T-helper 2 cell treated with Interferon-gamma antibody and Interleukin-4, amounts not matched to agents 100 ng/mL and 5 ng/mL, for 36 hours (primary cell): ENCODE measurements around the gene CD99L2. TPM values are rescaled to one million over a fixed set of nuclear protein-coding genes. Genes with fewer than 3 reads are reported as not detected.

Experiments used
- intact Hi-C: fragments of 100-400 bp; cut with micrococcal nuclease; formaldehyde crosslinking; loops from one replicate; pipeline ENCODE4 v1.15.1; 2023
- total RNA-seq: library from RNA; stranded (reverse); gene quantifications from 2 replicates; pipeline ENCODE4 v1.2.3, GENCODE V29; 2022

Gene CD99L2
- total RNA-seq, 1 donor from 2014 or later: 13.0 TPM

GRCh38 chrX:150766351-150767044 lies 132.0 kb downstream of the CD99L2 start:
- intact Hi-C loops: no loop called here

DNA sequence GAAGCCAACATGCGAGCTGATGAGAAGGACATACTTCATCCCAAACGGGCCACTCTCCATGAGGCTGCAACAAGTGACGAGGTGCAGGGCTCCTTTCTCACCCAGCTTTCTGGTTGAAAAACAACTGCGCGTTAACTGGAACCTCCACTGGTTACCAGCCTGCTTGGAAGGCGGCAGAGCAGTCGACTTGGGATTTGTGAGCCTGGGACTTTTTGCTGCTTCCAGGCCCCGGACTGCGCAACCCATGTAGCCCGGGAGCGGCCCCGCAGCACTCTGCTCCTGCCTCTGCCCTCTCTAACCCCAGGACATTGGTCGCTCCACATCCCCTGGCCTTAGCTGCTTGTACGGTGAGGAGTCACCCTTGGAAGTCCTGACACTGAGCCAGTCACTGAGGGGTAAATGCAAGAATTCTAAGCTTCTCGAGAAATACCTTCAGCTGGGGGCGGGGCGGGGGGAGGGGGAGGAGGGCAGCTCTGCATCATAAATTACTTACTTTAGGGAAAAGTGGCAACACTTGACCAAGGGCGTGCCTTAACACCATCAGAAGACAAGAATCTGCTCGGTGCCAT lies 132.6 kb downstream of the CD99L2 start:
- intact Hi-C loops: no loop called here

DNA sequence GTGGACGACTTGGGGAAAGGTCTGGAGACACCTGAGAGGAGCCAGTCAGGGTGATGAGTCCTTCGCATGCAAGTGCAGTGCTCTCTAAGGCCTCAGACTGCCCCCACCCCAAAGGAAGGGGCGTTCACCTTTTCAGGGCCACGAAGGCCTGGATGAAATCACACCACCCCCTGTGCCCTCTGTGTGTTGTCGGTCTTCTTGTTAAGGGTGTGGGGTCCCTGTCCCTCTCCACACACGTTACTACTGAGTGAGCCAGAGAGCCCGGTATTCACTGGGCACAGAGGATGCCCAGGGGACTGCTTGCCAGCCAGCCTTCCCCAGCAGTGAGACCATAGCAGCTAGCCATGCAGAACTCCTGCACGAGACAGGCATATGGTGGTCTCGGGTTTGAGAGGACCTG lies 133.2 kb downstream of the CD99L2 start:
- intact Hi-C loops: no loop called here

DNA sequence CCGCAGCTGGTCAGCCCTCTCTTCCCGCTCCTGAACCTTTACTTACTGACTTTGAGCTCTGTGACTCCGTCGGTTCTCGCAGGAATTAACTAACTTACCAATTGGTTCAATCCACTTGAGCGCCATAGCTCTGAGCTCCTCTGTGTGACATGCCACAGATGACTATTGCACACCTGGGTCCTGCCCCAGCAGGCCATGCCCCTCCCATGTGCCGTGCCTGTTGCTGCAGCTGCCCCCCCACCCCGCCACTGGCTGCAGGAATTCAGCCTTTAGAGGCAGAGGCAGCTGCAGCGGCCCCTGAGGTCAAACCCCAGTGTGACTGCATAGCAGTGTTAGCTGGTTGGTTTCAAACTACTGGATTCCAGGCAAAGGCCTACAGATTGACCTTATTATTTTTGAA lies 134.7 kb downstream of the CD99L2 start:
- intact Hi-C loops: no loop called here

DNA sequence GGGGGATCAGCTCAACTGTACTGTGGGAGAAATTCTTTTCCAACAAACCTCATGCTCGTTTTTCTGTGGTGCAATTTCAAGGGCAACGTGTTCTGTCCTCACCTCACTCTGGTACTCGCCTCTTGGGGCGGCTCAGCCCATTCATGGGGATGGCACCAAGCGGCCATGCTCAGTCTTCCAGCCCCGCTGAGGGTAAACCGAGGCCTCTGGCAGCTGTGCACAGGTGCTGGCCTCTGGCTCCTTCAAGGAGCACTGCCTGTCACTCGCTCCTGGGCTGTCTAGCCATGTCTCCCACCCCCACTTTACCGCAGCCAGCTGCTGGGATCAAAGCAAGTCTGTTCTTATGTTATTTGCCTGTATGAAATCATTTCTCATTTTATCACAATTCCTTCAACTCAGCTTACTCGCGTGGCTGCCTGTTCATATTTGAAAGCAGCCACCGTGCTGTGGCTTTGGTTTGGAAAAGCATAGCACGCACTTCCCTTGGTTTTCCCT lies 135.1 kb downstream of the CD99L2 start:
- intact Hi-C loops: no loop called here

GRCh38 chrX:150762258-150763165 lies 136.0 kb downstream of the CD99L2 start:
- intact Hi-C loops: no loop called here

DNA sequence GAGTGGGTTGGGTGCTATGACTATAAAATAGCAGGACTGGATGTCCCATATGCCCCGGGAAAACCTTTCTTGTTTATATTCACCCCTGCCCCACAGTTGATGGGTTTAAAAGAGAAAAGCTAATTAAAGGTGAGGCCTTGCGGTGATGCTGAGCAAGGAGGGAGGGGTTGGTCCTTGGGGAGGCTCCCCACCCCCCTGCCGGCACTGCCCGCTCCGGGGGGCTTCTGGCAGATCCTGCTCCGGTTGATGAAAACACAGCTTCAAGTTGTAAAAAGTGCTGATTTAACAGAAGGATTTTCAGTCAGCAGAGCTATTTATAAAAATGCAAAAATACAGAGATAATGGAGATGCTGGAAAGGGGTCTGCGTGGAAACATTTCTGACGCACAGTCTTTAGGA lies 136.7 kb downstream of the CD99L2 start:
- intact Hi-C loops: no loop called here

DNA sequence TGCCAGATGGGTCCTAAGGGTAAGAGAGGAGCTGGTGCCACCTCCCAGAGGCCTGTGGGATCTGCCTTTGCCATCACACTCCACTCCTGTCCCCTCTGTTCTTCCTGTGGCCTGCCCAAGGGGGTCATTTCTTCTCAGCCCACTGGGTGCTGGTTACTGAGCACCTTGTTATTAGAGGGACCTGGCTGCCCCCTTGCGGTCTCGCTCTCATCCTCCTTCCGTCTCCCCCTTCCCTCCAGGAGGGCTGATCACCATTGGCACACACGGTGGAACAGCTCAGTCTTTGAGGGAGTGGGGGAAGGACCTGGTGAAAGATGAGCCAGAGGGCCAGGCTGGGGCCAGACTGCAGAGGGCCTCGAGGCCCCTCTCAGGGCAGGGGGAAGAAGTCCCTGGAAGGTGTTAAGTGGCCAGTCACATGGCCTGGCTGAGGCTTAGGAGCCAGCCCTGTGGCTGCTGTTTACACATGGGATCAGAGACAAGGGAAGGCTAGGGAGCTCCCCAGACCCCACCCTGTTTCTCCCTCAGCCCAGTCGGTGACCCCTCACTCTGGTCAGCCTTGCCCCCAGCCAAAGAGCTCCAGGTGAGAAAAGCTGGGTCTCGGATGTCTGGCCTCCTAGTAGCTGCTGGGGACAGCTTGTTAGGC lies 137.2 kb downstream of the CD99L2 start:
- intact Hi-C loops: no loop called here

DNA sequence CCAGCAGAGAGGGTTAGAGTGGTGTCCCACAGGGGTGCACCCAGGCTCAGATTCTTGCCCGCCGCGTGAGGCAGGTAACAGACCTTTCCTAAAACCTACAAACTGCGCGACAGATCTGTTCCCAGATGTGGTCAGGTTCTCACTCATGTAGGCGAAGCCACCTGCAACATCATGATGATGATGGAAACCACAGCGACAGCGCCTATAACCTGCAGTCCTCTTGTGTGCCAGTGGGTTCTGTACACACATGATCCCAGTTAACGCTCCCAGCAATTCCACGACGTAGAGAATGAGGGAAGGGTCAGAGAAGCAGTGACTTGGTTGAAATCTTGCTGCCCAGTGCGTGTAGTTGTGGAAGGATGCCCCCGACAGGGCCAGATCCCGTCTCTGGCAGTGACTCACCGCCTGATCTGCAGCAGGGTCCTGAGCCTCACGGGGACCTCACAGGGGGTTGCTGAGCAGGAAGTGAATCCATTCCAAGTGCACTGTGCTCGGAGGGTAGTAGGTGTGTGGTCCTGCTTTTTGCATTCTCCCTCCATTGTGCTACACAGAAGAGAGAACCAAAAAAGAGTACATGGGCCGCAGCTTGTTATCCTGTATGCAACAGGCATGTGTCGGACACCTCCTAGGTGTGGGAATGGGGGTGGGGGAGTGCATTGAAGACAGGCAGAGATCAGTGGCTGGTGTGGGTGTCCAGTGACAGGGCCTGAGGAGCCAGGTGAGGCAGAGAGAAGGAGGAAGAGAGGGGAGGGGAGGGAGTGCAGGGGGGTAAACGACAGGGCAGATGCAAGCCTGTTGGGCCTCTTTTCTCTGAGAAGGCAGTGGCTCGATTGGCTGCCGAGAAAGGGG lies 138.7 kb downstream of the CD99L2 start:
- intact Hi-C loops: no loop called here

- intact Hi-C loops: no loop called here
Observed at GRCh38 chrX:150757371-150757770, 141.1 kb downstream of the CD99L2 start.

DNA sequence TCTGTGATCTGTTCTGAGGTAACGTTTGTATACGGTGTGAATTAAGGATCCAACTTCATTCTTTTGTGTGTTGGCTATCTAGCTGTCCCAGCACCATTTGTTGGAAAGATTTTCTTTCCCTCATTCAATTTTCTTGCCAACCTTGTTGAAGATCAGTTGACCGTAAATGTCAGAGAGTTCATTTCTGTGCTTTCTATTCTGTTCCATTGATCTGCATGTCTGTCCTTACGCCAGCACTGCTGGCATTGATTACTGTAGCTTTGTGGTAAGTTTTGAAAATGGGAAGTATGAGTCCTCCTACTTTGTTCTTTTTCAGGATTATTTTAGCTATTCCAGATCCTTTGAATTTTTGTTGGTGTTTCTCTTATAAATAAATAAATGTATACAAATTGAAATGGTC lies 144.5 kb downstream of the CD99L2 start:
- intact Hi-C loops: no loop called here

GRCh38 chrX:150753357-150753756 lies 145.1 kb downstream of the CD99L2 start:
- intact Hi-C loops: no loop called here

DNA sequence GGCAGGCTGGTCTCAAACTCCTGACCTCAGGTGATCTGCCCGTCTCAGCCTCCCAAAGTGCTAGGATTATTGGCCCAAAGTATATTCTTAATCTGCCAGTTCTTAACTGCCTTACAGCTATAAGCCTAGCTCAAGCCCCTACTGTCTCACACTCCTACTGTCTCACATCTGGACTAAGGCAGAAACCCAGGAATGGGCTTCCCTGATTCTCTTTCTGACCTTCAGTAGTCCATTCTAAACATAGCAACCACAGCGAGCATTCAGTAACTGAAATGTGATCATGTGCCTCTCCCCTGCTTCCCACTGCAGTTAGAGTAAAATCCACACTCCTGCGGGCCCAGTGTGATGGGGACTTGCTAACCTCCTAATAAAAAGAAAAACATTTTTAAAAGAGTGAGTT lies 146.3 kb downstream of the CD99L2 start:
- intact Hi-C loops: no loop called here

GRCh38 chrX:150736475-150736874 lies 162.0 kb downstream of the CD99L2 start:
- intact Hi-C loops: no loop called here

- intact Hi-C loops: no loop called here
Observed at GRCh38 chrX:150731795-150732194, 166.7 kb downstream of the CD99L2 start.

DNA sequence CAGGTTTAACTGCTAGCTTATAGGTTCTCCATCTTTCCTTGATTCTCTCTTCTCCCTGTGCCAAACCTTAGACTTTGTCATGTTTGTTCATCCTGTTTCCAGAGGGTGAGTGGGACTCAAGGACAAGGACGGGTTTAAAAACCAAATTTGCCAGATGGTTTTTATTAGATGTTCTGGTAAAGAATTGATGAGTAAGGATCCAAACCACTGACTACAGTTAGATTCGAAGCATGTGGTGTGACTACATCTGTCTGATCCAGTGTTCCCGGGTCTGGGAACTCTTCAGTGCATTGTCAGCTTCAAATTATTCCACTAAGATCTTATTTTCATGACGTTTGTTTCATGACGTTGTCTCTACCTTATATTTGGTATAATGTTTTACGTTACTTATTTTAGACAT lies 167.7 kb downstream of the CD99L2 start:
- intact Hi-C loops: no loop called here

- intact Hi-C loops: no loop called here
Observed at GRCh38 chrX:150729956-150730355, 168.5 kb downstream of the CD99L2 start.

- intact Hi-C loops: no loop called here
Observed at GRCh38 chrX:150719621-150720020, 178.8 kb downstream of the CD99L2 start.
